Measurements from ENCODE around the gene CLSTN2. TPM values are rescaled to one million over a fixed set of nuclear protein-coding genes. Genes with fewer than 3 reads are reported as not detected.
A peak's percentile ranks its signal among the peaks of the same experiment; 100 is the strongest.

Gene CLSTN2
- total RNA-seq, 1 experiment from 2014 or later = 0.84 TPM

- DNase-seq (ENCODE audit: low read depth) = no peak
These were observed 291.0 kb downstream of the CLSTN2 start for GRCh38 chr3:140225996-140226395.

GRCh38 chr3:140233702-140234101 is 298.7 kb downstream of the CLSTN2 start:
- DNase-seq (ENCODE audit: low read depth) = peak; percentile 18

GRCh38 chr3:140234256-140234655 is 299.3 kb downstream of the CLSTN2 start:
- peak; percentile 69 for DNase-seq (ENCODE audit: low read depth)

GRCh38 chr3:140236836-140237501 is 302.0 kb downstream of the CLSTN2 start:
- no peak for DNase-seq (ENCODE audit: low read depth)

- DNase-seq (ENCODE audit: low read depth) = no peak
These were observed 303.8 kb downstream of the CLSTN2 start for GRCh38 chr3:140238646-140239314.

- DNase-seq (ENCODE audit: low read depth) = peak; percentile 67
These were observed 307.9 kb downstream of the CLSTN2 start for GRCh38 chr3:140242818-140243276.

- no peak for DNase-seq (ENCODE audit: low read depth)
These were observed 308.6 kb downstream of the CLSTN2 start for GRCh38 chr3:140243575-140243974.

GRCh38 chr3:140244893-140245292 is 309.9 kb downstream of the CLSTN2 start:
- no peak for DNase-seq (ENCODE audit: low read depth)

- no peak for DNase-seq (ENCODE audit: low read depth)
These were observed 311.6 kb downstream of the CLSTN2 start for GRCh38 chr3:140246578-140246977.

- DNase-seq (ENCODE audit: low read depth) = no peak
These were observed 312.8 kb downstream of the CLSTN2 start for GRCh38 chr3:140247775-140248174.

- peak; percentile 37 for DNase-seq (ENCODE audit: low read depth)
These were observed 314.2 kb downstream of the CLSTN2 start for GRCh38 chr3:140249188-140249587.

GRCh38 chr3:140250010-140250855 is 315.2 kb downstream of the CLSTN2 start:
- no peak for DNase-seq (ENCODE audit: low read depth)

GRCh38 chr3:140250945-140251344 is 316.0 kb downstream of the CLSTN2 start:
- no peak for DNase-seq (ENCODE audit: low read depth)

GRCh38 chr3:140251678-140252077 is 316.7 kb downstream of the CLSTN2 start:
- DNase-seq (ENCODE audit: low read depth) = peak; percentile 29

- no peak for DNase-seq (ENCODE audit: low read depth)
These were observed 318.0 kb downstream of the CLSTN2 start for GRCh38 chr3:140252812-140253656.

- no peak for DNase-seq (ENCODE audit: low read depth)
These were observed 323.3 kb downstream of the CLSTN2 start for GRCh38 chr3:140258222-140258724.

- DNase-seq (ENCODE audit: low read depth) = no peak
These were observed 330.3 kb downstream of the CLSTN2 start for GRCh38 chr3:140265302-140265701.

GRCh38 chr3:140268103-140268502 is 333.1 kb downstream of the CLSTN2 start:
- no peak for DNase-seq (ENCODE audit: low read depth)

GRCh38 chr3:140268610-140269009 is 333.6 kb downstream of the CLSTN2 start:
- no peak for DNase-seq (ENCODE audit: low read depth)

- peak; percentile 18 for DNase-seq (ENCODE audit: low read depth)
These were observed 335.3 kb downstream of the CLSTN2 start for GRCh38 chr3:140270329-140270728.

- no peak for DNase-seq (ENCODE audit: low read depth)
These were observed 338.7 kb downstream of the CLSTN2 start for GRCh38 chr3:140273542-140274195.

Measured in RPMI7951 (cell line).